Left forelimb (tissue), 1 donor: ENCODE results near the gene EMILIN2.

ENCODE experiments used
- DNase-seq: peaks from one replicate; pipeline ENCODE4 v3.0.0-alpha.2; 2018; ENCODE audit warnings: low spot score

EMILIN2 gene

DNA sequence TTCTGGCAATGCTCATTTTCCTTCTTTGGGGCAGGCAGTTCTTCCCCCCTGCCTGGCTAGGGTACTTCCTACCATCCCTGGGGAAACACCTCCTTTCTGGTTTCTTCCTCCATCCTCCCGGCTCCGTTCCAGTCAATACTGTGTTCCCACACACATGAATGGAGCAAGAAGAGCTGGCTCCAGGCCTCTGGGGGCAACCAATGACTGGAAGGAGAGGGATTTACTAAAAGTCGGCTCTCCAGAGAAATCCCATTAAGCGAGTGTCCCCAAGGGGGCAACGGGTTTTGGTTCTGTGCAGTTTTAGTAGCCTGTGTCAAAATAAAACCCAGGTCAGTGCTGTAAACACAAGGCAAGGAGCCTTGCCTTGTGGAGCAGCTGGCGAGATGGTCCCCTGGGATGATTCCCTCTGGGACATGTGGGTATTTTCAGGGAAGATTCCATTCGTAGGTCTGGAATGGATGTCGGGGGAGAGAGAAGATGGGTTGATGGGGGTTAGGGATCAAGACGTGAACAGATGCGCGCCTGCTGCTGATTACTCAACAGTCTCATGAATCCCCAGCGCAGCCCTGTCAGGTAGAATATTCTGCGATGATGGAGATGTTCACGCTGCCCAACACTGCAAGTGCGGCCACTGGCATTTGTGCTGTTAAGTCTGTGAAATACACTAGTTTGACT, 32.0 kb downstream of the EMILIN2 start:
- no peak for DNase-seq

DNA sequence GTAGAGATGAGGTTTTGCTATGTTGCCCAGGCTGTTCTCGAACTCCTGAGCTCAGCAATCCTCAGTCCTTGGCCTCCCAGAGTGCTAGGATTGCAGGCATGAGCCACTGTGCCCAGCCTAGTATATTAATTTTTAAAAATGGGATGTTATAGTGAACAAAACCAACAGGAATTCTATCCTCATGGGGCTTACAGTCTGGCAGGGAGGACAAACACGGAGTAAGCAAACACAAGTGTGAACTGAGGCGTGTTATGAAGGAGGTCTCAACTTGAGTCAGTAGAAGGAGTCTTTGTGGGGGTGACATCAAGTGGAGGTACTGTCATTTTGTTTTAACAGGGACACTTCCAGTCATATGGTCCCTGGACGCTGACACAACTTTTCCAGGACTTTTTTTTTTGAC, 33.1 kb downstream of the EMILIN2 start:
- DNase-seq: no peak

GRCh38 chr18:2880473-2880872, 33.7 kb downstream of the EMILIN2 start:
- DNase-seq: no peak

DNA sequence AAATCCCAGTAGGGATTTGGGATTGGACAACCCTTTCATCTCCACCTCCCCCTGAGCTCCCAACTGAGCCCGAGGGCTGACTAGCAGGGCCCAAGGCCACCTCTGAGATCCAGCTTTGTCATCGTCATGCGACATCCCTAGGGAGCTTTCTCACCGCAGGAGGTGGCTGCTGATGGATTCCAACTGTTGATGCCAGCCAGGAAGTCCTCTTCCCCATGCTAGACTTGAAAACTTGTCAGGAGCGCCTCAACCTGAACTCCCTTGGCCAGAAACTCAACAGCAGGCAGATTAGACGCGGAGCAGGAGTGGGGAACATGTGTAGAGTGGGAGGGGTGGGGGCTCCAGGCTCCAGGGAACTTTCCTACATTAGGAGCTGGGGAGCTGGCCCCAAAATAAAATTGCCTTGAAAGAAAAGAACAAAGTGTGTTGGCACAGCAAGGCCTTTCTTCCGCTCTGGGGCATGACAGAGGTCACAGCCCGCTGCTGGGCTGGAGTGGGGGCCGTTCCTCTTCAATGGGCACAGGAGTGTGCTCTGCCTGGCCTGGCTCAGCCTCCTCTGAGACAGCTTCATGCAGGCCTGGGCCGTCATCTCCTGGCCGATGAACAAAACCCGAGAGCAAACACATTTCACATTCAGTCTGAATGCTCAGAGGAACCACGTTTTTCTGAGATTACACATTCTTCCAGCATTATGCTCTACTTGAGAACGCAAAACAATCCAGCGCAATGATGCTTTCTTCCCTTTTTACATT, 34.5 kb downstream of the EMILIN2 start:
- peak; percentile 86 for DNase-seq

DNA sequence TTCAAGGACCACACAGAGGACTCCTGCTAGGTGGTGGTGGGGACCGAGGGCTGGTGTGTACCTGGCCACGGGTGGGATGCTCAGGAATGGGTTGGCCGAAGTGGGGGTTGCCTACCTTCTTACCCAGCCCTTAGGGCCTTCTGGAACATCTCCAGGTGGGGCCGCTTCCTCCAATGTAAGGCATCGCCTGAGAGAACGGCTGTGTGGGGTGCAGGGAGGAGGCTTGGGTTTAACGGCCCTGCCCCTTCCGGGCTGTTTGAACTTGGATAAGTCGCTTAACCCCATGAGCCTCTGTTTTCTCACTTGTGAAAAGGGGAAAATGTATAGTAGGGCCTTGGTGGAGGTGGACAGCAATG, 35.0 kb downstream of the EMILIN2 start:
- DNase-seq: no peak

DNA sequence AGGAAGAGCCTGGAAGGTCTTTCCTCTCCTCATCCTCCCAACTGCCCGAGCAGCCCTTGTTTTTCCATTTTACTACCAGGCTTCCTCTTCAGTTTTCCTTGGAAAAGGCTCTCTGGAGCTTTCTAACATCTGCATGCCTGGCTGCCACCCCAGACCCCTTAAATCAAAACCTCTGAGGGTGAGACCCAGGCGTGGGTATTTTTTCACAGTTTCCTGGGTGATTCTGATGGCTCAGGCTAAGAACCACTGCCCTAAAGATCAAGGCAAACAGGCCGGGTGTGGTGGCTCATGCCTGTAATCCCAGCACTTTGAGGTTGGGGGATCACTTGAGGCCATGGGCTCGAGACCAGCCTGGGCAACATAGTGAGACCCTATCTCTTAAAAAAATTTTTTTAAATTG, 35.4 kb downstream of the EMILIN2 start:
- DNase-seq: no peak

DNA sequence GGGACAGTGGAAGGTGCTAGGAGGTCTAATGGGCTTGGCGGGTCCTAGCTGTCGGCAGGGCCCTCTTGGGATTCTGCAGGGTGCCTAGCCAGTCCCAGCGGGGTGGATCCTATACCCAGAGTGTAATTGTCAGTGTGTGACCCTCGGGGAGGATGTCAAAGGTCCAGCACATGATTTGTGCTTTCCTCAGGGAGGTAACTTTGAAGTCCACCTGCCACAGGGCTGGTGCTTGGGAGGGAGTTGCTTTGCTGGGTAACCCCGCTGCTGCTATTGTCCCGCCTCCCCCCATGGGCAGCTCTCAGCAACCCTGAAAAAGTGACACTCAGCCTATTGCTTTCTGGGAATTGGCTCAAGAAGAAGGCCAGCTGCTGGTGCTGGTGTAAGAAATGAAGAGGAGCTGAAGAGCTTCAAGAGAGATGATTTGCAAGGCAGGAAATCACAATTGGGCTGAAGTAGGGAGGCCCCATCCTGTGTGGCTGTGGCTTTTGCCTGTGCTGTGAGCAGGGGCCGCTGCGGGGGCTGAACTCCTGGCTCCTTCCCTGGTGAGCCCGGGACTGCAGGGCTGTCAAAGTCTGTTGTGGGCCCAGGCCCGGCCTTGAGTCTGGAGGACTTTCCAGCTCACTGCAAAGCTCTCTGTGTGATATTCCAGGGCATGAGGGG, 36.4 kb downstream of the EMILIN2 start:
- no peak for DNase-seq

- DNase-seq: no peak
These were observed 38.0 kb downstream of the EMILIN2 start for GRCh38 chr18:2884706-2885285.

GRCh38 chr18:2887470-2887869, 40.7 kb downstream of the EMILIN2 start:
- DNase-seq: no peak

DNA sequence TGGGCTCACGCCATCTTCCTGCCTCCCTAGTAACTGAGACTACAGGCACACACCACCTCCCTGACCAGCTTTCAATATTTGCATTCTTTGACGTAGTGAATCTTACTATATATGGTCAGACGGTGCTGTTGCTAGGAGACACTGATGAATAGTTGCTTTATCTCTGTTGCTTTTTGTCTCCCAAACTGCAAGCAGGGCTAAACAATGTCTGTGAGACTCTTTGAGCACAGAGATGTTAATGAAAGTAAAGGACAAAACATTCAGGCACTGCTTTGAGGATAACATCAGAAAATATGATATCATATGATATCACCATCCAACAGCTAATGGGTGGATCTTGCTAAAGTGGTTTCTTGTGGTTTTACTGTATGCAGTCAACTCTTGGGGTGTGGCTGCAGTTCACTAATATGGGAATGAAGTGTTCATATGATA, 43.0 kb downstream of the EMILIN2 start:
- no peak for DNase-seq

DNA sequence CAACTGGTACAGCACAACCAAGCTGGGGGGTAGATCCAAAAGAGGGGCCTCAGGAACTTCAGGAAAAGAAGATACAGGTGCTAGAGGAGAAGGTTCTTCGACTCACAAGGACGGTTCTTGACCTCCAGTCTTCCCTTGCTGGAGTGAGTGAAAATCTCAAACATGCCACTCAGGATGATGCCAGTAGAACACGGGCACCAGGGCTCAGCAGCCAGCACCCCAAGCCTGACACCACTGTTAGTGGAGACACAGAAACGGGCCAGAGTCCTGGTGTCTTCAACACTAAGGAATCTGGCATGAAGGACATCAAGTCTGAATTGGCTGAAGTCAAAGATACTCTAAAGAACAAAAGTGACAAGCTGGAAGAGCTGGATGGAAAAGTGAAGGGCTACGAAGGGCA, 43.8 kb downstream of the EMILIN2 start:
- DNase-seq: no peak

DNA sequence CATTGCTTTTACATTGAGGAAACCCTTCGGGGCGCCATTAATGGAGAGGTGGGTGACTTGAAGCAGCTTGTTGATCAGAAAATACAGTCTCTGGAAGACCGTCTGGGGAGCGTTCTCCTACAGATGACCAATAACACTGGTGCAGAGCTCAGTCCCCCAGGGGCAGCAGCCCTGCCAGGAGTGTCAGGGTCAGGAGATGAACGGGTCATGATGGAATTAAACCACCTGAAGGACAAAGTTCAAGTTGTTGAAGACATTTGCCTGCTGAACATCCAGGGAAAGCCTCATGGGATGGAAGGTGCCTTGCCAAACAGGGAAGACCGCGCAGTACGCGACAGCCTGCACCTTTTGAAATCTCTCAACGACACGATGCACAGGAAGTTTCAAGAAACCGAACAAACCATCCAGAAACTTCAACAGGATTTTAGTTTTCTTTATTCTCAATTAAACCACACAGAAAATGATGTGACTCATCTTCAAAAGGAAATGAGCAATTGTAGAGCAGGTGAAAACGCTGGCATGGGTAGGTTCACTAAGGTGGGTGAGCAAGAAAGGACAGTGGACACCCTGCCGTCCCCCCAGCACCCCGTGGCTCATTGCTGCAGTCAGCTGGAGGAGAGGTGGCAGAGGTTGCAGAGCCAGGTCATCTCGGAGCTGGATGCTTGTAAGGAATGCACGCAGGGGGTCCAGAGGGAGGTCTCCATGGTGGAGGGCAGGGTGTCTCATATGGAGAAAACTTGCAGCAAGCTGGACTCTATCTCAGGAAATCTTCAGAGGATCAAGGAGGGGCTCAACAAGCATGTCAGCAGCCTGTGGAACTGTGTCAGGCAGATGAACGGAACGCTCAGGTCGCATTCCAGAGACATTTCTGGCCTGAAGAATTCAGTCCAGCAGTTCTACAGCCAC, 45.0 kb downstream of the EMILIN2 start:
- no peak for DNase-seq

DNA sequence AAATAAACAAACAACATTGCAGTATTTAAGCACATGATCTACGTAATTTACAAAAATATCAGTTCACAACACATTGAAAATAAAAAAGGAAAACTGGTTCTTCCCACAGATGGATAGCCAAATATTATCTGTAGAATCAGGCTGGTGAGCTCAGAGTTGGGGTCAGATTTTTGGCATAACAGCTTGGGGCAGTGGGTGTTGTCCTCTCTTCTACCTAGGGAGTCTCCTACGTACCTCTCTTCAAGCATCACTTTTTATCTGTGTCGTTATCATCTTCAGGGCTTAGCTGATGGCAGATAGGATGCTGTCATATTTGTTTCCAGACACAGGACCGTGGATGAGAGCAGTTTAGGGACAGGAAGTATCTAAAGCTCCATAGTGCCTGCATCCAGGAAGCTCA, 46.2 kb downstream of the EMILIN2 start:
- DNase-seq: no peak

DNA sequence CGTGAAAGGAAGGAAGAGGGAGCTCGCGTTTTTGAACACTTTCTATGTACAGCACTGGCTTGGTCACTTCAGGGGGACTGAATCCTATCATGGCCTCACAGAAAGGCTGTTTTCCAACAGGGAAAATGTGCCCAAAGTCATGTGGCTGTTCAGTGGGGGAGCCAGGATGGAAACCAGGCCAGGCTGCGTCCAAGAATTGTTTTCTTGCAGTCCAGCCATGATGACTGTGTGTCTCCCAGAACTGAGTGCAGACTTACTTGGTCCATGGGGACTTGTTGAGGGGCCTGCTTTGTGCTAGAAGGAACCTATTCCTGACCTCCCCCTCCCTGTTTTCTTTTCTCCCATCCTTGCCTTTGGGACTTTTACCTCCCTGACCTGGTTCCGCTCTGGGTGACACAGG, 46.9 kb downstream of the EMILIN2 start:
- DNase-seq: no peak

DNA sequence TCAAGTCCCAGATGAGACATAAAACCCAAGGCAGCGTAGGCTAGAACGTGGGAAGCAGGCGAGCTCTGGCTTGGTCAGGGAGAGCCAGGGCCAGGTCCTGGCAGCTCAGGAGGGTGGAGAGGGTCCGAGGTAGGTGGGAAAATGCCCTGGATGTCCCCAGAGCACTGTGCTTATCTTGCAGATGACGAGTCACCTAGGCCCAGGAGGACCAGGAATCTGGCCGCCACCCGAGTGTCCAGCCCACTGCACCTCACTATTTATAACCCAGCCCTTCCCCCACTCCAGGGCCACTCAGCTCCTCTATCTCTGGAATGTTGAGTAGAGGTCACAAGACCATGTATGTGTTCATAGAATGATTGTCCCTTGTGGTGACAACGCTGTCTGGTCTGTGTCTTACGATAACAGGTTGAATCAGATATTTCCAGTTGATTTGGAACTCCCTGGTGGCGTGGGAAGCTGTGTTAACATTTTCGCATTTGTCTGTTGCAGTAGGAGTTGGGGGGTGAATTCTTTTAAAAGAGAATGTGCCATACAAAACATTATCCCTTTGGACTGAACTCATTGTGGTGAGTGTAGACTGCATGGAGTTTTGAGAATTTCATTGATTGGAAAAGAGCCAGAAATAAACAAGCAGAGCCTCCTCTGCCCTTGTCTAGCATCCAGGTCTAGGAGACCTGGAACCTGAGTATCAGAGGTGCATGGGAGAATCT, 47.5 kb downstream of the EMILIN2 start:
- DNase-seq: no peak

DNA sequence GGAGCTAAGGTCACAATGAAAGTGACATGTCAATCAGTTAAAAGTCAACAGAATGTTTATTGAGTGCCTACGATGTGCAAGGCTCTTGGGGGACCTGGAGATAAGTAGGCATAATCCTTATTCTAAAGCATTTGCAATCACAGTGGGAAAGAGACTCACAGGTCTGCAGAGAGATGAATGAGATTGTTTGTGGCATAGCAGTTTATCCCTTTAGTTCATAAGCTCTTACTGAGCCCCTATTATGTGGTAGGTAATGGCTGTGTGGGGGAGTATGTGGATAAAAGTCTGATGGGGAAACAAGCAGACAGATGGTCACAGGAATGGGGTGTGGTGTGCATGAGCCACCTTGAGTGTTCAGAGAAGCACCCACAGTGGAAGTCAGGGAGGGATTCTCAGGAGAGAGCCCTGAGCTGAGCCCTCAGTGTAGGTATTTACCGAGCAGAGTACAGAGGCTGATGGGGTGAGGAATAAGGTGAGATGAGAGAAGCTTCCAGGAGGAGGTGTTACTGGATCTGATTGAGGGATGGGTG, 48.1 kb downstream of the EMILIN2 start:
- DNase-seq: no peak

GRCh38 chr18:2895391-2895790, 48.6 kb downstream of the EMILIN2 start:
- DNase-seq: no peak

DNA sequence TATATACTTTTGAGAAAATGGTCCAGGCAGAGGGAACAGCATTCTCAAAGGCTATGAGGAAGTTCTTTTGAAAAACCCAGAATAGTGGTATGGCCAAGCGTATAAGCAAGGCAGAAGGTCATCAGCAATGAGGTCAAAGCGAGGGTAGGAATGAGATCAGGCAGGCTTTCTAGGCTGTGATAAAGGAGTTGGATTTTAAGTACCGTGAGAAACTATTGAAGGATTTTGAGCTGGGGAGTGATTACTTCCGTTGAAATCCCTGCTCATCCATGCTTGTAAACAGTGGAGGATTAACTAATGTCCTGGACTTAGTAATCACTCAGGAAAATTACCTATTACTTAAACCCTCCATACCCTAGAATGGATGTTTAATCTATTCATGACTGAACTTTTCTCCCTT, 50.2 kb downstream of the EMILIN2 start:
- DNase-seq: no peak

DNA sequence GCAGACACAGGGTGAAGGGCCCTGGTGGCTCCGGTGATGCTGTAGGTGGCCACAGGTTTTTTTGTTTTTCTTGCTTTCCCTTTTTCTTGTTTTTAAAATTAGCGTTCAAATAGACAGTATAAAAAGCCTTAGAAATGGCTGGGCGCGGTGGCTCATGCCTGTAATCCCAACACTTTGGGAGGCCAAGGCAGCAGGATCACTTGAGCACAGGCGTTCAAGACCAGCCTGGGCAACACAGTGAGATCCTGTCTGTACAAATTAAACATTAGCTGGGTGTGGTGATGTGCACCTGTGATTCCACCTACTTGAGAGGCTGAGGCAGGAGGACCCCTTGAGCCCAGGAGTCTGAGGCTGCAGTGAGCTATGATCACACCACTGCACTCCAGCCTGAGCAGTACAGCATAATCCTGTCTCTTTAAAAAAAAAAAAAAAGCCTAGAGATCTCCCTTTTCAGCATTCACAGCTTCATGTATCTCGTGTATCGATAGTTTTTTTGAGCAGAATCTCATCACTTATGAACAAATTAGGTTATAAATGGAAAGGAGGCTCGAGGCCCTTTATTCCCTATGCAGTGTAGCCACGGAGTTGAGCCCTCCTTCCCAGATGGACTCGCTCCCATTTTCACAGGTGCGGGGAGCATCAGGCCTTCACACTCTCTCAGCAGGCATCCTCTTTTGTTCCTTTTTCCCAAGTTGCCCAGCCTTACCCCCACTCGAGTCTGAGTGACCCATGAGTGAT, 50.8 kb downstream of the EMILIN2 start:
- no peak for DNase-seq

DNA sequence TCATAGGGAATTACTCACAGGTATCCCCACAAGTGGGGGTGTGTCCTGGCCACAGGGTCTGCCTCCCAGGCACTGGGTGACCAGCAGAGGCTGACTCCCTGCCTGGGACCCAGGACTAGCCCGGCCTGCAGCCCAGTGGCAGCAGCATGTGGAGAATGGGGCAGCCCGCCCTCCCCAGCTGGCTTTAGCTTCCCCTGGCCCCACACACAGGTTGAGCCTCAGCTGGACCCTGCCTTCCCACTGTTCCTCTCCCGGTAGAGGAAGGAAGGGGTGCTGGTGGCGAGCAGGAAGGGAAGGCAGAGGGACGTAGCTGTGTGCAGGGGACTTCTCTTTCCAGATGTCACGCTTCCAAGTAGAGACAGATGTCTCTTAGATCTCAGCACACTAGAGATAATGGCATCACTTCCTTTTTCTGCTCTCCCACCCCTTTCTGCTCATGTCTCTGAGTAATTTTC, 51.4 kb downstream of the EMILIN2 start:
- peak; percentile 66 for DNase-seq
